ENCODE measurements around the gene SLC43A2.
A peak's percentile ranks its signal among the peaks of the same experiment; 100 is the strongest.

SLC43A2 gene

DNA sequence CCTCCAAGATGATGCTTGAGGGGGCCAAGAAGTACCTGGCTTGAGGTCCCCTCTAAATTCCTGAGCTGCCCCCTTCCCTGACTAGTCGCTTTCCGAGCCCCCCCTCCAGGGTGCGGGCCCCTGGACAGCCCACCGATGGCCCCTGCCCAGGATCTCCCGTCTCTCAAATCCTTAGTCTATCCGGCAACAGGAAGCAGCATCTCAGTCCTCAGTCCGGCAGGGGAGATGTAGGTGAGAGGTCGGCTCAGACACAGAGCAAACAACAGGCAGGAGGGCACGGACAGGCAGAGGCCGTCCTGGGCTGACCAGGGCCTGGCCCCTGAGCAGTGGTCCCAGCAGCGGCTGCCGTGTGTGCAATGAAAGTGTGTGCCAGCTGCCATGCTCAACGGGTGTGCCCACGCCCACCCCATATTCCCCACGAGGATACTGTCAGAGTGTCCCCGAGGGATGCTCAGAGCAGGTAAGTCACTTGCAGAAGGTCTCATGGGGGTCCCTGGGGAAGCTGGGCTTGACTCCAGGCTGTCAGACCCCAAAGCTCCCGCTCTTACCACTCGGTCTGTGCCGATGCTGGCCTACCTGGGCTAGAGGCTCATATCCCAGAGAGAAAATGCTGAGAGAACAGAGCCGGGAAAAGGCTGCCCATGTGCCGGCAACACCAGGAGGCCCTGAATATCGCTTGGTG is 7.2 kb downstream of the SLC43A2 start:
- peak; percentile 61 for DNase-seq

DNA sequence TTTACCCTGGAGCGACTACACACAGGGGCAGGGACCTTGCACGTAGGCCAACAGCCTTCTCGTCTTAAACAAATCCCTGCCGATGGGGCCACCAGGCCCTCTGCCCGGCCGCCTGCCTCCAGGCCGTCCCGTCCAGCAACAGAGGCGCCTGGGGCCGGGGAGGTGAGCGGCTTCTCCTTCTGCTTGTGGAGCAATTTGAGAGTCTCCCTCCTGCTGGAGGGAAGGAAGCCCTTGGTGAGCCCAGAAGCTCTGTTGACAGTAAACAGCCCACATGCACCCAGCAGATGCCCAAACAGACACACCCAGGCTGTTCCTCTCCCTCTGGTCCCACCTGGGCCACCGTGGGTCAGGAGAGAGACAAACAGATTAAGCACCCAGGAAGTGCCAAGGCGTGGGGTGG is 8.1 kb downstream of the SLC43A2 start:
- no peak for DNase-seq

DNA sequence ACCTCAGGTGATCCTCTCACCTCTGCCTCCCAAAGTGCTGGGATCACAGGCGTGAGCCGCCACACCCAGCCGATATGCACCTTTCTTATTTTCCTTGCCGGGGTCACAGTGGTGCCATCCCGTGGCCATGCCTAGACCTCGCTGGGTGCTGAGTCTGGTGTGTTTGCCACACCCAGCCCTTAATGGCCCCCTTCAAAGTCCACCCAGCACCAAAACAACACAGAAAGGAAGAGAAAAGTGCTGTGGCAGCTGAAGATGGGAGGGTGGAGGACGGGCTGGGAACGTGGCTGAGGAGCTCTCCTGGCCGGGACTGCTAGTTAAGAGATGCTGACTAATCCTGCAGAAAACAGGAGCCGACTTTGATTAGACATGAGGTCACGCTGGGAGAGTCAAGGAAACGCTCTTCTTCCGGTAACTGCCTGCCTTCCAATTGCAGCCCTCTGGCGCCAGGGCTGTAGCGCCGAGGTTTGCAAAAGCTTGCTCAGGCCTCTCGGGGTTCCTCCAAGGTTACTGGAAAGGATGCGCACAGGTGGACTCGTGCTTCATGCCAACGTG is 10.9 kb downstream of the SLC43A2 start:
- no peak for DNase-seq

DNA sequence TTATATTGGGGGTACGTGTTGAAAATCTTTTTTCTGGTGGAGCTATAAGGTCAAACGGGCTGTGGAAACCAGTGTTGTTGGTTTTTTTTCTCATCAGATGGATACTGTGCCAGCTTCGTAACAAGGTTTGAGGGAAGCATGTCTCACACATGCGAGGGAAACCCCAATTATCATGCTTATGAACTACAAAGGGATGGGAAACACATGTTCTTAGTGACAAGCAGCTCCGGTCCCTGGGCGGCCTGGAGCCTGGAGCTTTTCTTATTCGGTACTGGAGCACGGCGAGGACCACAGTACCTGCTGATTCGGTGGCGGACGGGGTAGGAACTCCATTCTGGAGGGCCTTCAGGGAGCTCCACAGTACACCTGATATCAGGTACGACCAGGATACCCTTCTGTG is 12.5 kb downstream of the SLC43A2 start:
- no peak for DNase-seq

DNA sequence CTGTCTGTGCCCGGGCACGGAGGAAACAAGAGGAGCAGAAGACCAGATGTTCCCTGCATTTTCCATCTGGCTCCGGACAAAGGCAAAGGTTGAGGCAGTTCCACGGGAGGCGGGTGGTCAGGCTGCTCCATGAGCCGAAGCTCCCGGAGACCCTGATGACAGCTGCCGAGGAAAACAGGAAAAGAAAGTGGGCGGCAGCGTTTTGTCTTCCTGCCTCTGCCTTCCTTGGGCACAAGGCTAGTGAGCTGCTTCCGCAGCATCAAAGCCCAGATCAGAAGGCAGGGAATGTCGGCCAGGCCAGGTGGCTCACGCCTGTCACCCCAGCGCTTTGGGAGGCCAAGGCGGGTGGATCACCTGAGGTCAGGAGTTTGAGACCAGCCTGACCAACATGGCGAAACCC is 16.2 kb downstream of the SLC43A2 start:
- DNase-seq = no peak

DNA sequence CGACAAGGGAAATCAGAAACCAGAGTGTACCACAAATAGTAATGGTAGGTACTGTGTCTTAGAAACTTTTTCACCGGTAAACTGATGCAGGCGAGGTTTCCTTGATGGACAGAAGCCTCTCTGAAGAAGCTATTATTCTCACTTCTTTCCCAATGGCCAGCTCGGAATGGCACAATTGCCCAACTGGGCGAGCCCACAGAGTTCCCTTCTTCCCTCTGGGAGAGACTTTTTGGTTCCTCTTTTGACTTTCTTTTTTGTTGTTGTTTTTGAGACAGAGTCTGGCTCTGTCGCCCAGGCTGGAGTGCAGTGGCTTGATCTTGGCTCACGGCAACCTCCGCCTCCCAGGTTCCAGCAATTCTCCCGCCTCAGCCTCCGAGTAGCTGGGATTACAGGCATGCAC is 16.9 kb downstream of the SLC43A2 start:
- DNase-seq = no peak

DNA sequence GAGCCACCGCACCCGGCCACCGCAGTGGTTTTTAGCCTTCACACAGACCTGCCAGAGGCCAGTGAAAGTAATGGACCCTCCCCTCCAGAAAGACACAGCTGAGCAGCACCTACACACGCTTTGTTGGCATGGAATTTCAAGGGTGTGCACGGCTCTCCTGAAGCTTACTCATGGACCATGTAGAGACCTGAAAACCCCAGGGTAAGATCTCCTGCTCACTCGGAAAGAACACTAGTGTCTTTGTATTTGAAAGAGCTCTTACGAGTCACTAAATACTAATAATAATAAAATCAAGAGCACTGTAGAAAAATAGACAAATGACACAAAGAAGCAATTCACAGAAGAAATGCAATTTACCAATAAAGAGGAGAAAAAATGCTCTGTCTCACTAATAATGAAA is 20.0 kb downstream of the SLC43A2 start:
- no peak for DNase-seq

DNA sequence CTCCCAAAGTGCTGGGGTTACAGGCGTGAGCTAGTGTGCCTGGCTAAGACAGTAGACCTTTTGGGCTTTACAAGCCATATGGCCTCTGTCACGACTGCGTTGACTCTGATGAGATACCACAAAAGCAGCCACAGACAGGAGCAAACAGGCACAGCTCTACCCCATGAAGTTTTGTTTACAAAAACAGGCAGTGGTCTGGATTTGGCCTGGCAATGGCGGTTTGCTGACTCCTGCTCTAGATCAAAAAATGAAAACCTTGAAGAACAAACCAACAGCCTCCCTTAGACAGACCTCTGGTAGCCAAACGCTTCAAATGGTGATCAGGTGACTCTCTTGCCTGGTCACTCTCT is 20.7 kb downstream of the SLC43A2 start:
- no peak for DNase-seq

DNA sequence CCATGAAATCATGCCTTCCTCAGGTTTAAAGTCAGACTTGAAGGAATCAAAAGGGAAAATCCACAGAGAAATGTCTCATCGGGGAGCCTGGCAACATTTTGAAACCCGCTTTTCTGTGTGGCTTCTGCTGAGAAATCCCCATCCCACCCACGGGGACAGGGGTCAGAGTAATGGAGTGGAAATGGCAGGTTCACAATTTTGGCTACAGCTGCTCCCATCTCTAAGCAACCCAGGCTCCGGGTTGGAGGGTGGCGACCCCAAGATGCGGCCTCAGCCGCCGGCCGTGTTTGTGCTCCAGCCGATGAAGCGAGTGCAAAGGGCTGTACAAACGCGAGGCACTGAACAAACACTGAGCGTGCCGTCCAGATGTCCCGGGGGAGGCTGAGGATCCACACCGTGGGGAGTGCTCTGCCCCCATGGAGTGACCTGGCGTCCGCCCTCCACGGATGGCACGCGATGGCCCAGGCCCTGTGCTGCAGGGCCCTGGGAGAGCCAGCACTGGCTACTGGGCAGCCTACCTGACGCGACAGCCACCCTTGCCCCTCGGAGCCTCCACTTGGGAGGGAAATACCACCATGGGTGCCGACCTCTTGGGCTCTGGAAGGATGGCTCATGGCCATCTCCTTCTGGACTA is 22.2 kb downstream of the SLC43A2 start:
- DNase-seq = no peak

DNA sequence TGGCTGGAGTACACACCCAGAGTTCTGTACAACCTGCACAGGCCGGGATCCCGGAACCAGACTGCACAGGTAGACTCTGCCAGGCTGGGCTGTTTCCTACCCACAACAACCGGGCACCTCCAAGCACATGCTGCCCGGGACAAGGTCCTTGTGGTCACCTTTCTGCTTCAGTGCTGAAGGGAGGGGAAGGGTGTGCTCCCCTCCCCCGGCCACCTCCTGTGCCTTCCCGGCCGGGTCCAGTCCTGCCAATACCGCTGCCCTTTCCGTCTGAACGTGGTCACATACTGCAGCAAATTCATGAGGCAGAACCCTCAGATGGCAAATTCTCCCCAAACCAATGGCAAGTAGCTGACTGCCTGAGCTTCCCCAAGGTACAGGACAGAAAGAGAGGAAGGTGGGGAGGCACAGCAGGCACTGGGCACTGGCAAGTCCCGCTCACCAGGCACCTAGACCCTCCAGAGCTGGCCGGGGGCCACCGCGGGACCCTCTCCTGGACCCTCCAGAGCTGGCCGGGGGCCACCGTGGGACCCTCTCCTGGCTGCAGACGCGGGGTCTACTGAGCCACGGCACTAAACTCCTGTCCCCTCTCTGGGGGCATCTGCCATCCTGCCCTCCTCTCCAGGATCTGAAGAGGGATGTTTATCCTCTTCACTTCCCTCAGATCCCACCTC is 22.8 kb downstream of the SLC43A2 start:
- no peak for DNase-seq

DNA sequence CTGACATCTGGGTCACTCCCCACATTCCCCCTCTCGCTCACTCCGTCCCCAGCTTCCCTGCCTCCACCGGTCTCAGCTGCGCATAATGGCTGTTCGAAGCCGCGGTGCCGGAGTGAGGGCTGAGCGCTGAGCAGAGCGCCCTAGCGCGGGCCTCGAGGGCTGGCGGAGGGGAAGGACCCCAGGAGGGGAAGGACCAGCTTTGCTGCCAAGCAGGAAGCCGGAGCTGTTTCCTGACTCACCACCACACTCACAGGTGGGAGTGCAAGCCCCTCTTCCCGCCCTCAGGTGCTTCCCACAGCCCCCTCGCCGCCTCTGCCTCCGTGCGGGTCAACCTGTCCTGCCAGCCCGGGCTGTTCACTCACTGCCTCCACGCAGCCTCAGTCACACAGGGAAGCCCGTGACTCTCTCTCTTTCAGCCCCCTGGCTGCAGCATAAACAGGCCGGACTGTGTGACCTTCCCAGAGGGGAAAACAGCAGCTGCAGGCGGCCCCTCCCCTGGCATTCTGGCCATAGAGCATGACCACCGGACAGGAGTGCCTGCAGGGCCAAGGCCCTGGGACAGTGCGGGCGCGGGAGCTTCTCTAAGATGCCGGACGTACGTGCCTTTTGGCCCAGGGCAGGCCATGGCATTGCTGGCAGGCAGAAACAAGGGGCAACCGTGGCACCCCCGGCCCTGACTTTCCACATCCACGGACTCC is 23.7 kb downstream of the SLC43A2 start:
- DNase-seq = no peak

DNA sequence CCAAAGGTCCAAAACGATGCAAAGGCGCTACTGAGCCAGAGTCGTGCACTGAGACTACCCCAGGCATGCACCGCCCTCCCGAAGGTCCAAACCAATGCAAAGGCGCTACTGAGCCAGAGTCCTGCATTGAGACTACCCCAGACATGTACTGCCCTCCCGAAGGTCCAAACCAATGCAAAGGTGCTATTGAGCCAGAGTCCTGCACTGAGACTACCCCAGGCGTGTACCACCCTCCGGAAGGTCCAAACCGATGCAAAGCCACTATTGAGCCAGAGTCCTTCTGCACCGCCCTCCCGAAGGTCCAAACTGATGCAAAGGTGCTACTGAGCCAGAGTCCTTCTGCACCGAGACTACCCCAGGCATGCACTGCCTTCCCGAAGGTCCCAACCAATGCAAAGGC is 27.1 kb downstream of the SLC43A2 start:
- no peak for DNase-seq

DNA sequence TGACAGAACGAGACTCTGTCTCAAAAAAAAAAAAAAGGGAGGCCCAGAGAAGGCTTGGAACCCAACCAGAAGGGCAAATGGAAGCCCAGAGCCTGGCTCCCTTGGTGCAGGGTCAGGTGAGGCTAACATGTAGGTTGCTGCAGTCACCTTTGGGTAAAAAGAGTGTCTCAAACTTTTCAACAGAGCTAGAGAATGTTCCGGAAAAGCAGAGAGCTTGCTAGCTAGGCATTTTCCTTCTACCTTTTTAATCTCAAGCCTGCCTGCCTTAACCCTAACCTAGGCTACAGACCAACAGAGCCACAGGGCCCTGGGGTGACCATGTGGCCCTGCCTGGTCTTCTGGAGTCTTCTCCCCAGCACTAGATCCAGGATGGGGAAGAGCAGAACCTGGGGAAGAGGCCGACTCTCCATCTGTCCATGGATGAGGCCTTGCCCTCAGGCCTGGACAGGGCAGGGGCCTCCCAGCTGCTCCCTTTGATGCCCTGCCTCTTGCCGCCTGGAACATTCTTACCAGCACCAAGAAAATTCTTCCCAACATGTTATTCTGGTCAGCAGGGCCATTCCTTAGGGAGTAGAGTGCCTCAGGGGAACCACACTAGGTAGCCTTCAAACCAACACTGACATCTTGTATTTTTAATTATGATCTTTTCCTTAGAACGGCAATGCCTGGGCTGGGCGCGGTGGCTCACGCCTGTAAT is 30.1 kb downstream of the SLC43A2 start:
- no peak for DNase-seq

DNA sequence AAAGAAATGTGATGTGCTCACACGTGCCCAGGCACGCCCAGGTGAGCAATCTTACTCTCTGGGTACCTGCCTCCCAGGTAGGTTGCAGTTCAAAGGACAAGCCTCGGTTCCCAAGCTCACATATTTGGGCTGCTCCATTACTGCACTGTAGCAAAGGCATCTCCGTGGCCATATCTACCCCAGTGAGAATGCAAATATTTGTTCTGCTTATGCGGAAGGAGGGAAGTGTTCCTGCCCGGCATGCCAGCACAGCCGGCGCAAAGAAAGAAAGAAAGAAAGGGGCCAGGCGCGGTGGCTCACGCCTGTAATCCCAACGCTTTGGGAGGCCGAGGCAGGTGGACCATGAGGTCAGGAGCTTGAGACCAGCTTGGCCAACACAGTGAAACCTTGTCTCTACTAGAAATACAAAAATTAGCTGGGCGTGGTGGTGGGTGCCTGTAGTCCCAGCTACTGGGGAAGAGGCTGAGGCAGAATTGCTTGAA is 30.7 kb downstream of the SLC43A2 start:
- no peak for DNase-seq

DNA sequence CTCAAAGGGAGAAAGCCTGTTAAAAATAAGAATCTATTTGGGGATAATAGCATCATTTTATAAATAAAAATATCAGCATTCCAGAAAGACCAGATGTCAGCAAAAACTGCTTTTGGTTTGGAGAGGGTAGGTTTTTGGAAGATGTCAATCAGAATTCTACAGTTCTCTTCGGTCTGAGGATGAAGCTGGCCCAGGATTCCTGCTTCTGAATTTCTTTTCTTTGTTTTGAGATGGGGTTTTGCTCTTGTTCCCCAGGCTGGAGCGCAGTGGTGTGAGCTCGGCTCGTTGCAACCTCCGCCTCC is 35.1 kb downstream of the SLC43A2 start:
- DNase-seq = no peak

DNA sequence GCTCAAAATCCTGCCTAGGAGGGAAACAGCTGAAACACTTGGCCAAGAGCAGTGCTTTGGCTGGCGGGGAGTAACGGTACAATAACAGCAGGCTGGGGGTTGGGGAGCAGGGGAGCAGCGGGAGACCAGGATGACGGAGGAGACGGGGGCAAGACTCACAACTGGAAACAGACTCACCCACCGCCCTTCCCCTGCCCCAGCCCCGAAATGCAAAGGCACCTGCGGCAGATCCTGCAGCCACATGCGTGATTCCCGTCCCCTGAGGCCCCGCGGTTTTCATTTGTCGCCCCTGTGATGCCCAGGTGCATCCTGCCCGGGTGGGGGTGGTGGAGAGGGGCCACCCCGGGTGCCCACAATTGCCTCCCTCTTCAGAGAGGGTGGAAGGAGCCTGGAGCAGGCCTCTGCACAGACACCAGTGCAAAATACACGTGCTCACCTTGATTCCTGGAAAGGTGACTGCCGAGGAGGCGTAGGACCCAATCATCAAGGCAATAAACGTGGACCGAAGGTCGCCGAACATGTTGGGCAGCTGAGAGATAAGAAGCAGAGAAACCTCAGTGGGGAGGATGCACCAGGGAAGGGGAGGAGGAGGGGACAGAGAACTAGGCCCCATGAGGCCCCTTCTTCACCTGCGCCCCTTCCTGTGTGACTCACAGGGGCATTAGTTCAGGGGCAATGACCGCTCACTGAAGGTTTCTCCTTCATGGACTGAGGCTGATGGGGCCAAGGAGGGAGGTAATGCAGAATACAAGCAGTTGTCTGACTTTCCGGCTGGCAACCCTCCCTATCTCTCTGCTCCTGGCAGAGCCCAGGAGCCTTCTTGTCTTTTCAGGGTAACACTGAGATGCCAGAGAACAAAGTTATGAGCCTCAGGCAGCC is 35.6 kb downstream of the SLC43A2 start:
- DNase-seq = peak; percentile 33

DNA sequence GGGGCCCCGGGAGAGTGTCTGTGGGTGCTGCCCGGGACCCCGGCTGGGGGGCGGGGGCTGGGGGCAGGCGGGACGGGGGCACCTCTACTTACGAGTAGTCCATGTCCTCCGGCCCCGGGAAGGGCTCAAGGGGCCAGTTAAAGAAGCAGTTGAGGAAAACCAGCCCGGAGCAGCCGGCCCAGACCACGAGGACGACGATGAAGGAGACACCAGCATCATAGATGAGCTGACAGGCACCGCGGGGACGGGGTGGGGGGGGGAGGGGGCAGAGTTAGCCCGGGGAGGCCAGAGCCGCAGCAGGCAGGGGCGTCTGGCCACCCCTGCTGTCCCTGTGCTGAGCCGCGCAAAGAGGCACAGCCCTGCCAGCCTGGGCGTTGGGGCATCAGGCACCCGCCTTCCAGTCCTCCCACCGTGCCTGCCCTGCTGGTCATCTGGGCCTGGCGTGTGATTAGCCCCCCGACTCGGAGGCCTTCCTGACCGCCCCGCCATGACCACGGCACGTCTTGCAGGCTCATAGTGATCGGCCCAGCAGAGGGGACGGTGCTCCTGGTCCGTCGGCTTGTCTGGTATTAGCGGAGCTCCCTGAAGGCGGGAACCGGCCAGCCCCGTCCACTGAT is 37.1 kb downstream of the SLC43A2 start:
- DNase-seq = no peak

DNA sequence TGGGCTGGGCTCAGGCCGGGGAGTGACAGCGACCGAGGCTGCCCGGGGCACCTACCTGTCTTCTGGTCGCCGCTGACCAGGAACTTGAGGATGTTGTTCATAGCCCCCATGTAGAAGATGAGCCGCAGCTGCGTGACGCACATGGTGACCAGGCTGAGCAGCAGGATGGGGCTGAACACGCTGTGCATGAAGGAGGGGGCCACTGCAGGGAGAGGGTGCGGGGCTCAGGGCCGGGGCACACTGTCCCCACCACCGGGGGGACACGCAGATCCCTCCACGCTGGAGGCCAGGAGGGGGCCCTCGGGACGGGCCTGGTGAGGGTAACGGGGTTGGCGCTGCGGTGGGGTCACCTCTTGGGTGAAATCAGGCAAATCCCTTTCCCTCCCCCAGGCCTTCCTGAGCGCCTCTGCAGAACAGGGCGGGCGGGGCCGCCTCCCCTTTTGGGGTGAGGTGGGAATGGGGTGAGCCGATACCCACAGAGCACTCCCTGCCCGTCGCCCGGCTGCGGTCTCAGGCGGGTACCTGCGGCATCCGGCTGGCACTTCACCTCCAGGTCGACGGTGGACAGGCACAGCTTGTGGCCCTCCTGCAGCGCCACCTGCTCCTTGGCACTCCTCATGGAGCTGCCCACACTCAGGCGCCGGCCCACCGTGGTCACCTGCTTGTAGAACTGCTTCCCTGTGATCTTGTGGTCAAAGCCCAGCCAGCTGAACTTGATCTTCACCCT is 37.7 kb downstream of the SLC43A2 start:
- DNase-seq = no peak

DNA sequence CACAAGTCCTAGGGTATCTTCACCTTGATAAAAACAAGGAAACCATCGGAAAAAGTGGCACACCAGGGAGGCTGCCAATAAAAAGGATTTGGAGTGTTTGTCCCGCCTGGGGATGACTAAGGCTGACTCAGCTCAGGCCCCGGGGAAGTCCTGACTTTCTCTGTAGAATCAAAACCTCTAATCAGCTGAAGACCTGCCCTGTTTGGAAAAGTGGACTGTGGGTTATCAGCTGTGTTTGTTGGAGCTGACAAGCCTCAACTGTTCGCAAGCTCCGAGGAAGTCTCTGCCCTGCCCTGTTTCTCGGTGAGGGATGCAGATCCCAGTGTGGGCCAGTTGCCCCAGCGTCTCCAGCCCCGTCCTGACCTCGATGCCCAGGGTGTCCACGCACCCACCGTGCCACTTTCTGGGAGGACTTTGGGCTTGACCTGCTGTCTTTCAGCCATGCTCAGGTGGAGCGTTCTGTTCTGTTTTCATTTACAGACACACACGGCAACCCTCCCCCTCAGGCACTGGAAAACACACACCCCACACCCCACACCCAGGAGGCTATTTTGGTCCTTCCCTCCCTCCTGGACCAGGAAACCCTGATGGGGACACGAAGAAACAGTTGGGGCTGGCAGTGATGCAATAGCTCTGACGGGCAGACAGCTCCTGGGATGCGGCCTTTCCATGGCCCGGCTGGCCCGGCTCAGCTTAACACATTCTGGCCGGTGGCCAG is 38.4 kb downstream of the SLC43A2 start:
- DNase-seq = no peak

All from NCI-H1436 (cell line).